MM.1S (cell line): ENCODE results near the gene ZNF74.

Experiments
- EZH2 ChIP-seq: fragments of 300-600 bp; sonication (generic); optimal IDR thresholded peaks from 2 replicates; pipeline ENCODE3; 2017; ENCODE audit warnings: low read depth, mild to moderate bottlenecking, antibody characterized with exemption, low read length, mixed read lengths
- EZH2phosphoT487 ChIP-seq: fragments of 300-600 bp; sonication (generic); IDR thresholded peaks from 2 replicates; pipeline ENCODE4 v1.6.1; 2018; ENCODE audit warnings: antibody characterized with exemption, low read length
- TF ChIP-seq, protein P1 (sequence below): fragments of 300-600 bp; sonication (generic); IDR thresholded peaks from 2 replicates; pipeline ENCODE4 v1.5.1; 2016; ENCODE audit warnings: antibody characterized with exemption, low read length, mixed read lengths

DNA sequence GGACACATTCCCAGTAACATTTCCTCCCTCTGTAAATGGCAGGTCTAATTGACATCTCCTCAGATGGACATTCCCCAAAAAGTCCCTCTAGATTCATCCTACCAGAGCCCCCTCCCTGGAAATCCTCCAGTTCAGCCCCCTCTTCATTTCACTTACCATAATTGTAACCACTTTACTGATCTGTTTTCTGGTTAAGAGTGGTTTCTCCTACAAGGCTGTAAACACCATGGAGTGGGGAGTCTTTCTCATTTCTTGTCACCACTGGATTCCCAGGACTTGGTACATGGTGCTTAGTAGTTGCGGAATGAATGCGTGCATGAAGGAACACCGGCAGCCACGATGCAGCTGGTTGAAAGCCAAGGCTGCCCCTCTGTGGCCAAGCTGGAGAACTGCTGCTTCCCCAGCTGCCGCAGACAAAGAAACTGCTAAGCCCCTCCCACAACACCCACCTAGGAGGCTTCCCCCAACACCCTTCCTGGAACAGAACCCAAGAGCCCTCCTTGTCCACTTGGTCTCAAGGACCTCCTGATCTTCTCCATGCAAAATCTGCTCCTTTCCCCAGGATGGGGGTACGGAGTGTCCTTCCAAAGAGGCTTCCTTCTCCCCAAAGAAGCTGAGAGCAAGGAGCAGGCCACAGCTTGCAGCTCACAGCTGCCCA is 62.2 kb downstream of the ZNF74 start:
- TF ChIP-seq, protein P1, sequence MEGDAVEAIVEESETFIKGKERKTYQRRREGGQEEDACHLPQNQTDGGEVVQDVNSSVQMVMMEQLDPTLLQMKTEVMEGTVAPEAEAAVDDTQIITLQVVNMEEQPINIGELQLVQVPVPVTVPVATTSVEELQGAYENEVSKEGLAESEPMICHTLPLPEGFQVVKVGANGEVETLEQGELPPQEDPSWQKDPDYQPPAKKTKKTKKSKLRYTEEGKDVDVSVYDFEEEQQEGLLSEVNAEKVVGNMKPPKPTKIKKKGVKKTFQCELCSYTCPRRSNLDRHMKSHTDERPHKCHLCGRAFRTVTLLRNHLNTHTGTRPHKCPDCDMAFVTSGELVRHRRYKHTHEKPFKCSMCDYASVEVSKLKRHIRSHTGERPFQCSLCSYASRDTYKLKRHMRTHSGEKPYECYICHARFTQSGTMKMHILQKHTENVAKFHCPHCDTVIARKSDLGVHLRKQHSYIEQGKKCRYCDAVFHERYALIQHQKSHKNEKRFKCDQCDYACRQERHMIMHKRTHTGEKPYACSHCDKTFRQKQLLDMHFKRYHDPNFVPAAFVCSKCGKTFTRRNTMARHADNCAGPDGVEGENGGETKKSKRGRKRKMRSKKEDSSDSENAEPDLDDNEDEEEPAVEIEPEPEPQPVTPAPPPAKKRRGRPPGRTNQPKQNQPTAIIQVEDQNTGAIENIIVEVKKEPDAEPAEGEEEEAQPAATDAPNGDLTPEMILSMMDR, result peak; percentile 74
- TF ChIP-seq EZH2 (no peak), EZH2phosphoT487 (no peak)
